Measurements from ENCODE around the gene NRXN3. TPM values are rescaled to one million over a fixed set of nuclear protein-coding genes. Genes with fewer than 3 reads are reported as not detected.

Gene NRXN3
- total RNA-seq, 1 experiment from 2014 or later, result not detected

DNA sequence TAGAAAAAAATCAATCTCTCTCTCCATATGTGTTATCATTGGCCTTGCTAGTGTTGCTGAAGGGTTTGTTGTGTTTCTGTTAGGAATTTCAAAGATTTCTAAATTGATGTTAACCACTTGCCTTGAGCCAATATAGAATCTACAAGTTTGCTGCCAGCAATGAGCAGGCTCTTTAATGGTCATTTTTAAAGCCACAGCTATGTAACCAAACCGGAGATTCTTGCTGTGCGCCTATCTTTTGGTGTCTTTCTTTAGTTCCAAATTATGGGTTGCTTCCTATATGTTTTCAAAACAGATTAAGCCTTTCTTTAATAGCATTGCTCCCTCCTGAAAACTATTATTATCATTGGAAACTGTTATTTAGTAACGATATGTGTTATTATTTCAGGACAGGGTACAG is 1495.4 kb downstream of the NRXN3 start:
- in situ Hi-C loops (cut with HindIII; ENCODE audit: low pct_unique_long_range_greater_than_20kb, low sequenced_read_pairs), result no loop called here
- ATAC-seq, result no peak
- DNase-seq (ENCODE audit: low read depth, low spot score), result no peak
- no peaks in the 10 kb centered on the region for H3K9me3 ChIP-seq (ENCODE audit: control insufficient read depth, insufficient read depth, low read depth, low read length)
- ChIA-PET CTCF (no interaction called here), POLR2A (no interaction called here)
- intact Hi-C loops (cut with micrococcal nuclease; ENCODE audit: unreplicated experiment), result no loop called here
- TF ChIP-seq TCF7L2 (IDR thresholded peaks at IDR 0.05; ENCODE audit: low read depth, low read length), result no peak
- TF ChIP-seq SIN3A (IDR thresholded peaks at IDR 0.05; ENCODE audit: borderline replicate concordance, insufficient read depth, low read depth, low read length), result no peak
- no peak for TF ChIP-seq POLR2AphosphoS5 (IDR thresholded peaks at IDR 0.05; ENCODE audit: low read depth, low read length)
- TF ChIP-seq, protein P1, sequence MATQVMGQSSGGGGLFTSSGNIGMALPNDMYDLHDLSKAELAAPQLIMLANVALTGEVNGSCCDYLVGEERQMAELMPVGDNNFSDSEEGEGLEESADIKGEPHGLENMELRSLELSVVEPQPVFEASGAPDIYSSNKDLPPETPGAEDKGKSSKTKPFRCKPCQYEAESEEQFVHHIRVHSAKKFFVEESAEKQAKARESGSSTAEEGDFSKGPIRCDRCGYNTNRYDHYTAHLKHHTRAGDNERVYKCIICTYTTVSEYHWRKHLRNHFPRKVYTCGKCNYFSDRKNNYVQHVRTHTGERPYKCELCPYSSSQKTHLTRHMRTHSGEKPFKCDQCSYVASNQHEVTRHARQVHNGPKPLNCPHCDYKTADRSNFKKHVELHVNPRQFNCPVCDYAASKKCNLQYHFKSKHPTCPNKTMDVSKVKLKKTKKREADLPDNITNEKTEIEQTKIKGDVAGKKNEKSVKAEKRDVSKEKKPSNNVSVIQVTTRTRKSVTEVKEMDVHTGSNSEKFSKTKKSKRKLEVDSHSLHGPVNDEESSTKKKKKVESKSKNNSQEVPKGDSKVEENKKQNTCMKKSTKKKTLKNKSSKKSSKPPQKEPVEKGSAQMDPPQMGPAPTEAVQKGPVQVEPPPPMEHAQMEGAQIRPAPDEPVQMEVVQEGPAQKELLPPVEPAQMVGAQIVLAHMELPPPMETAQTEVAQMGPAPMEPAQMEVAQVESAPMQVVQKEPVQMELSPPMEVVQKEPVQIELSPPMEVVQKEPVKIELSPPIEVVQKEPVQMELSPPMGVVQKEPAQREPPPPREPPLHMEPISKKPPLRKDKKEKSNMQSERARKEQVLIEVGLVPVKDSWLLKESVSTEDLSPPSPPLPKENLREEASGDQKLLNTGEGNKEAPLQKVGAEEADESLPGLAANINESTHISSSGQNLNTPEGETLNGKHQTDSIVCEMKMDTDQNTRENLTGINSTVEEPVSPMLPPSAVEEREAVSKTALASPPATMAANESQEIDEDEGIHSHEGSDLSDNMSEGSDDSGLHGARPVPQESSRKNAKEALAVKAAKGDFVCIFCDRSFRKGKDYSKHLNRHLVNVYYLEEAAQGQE (IDR thresholded peaks at IDR 0.05; ENCODE audit: insufficient read depth in 1 of 2, low read depth in 2 of 2, low read length in 1 of 2), result no peak
- TF ChIP-seq CTCF (IDR thresholded peaks at IDR 0.05), result no peak
- H3K4me3 ChIP-seq (ENCODE audit: low read depth in 2 of 2, low read length in 2 of 2), result no peak overlapping the region
- H3K4me1 ChIP-seq (ENCODE audit: control insufficient read depth, insufficient read depth, low read length), result no peaks in the 10 kb centered on the region
- H3K27me3 ChIP-seq (ENCODE audit: control insufficient read depth, insufficient read depth, low read length), result no peaks in the 10 kb centered on the region
- BruUV-seq (replicated peaks), result no TSS peak
- no peak overlapping the region for H3K27ac ChIP-seq (ENCODE audit: low read length)
- no peaks in the 10 kb centered on the region for H3K36me3 ChIP-seq (ENCODE audit: control insufficient read depth, insufficient read depth, low read length)

DNA sequence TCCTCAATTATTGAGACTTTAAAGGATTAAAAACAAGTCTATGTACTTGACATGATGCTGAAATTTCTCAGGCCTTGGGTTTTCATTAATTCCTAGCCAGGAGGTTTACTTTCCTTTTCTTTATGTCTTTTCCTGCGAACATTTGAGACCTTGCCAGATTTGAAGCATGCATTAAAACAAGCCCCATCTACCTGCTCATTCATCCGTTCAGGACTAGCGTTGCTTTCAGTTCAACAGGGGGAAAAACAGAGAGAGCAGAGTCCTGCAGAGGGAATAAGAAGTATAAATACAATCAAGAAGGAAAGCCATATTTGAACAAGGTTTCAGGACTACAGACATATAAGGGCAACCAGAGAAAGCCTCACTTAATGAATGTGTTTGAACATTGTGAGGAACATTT is 1498.8 kb downstream of the NRXN3 start:
- no TSS peak for BruUV-seq (replicated peaks)
- intact Hi-C loops (cut with micrococcal nuclease; ENCODE audit: unreplicated experiment), result no loop called here
- CTCF ChIA-PET, result no interaction called here
- POLR2A ChIA-PET, result no interaction called here
- no peaks in the 10 kb centered on the region for H3K9me3 ChIP-seq (ENCODE audit: control insufficient read depth, insufficient read depth, low read depth, low read length)
- H3K27ac ChIP-seq (ENCODE audit: low read length), result no peak overlapping the region
- H3K36me3 ChIP-seq (ENCODE audit: control insufficient read depth, insufficient read depth, low read length), result no peaks in the 10 kb centered on the region
- H3K27me3 ChIP-seq (ENCODE audit: control insufficient read depth, insufficient read depth, low read length), result no peaks in the 10 kb centered on the region
- TF ChIP-seq CTCF (IDR thresholded peaks at IDR 0.05) (no peak), TCF7L2 (IDR thresholded peaks at IDR 0.05; ENCODE audit: low read depth, low read length) (no peak), POLR2AphosphoS5 (IDR thresholded peaks at IDR 0.05; ENCODE audit: low read depth, low read length) (no peak), SIN3A (IDR thresholded peaks at IDR 0.05; ENCODE audit: borderline replicate concordance, insufficient read depth, low read depth, low read length) (no peak)
- TF ChIP-seq, protein P1 (IDR thresholded peaks at IDR 0.05; ENCODE audit: insufficient read depth in 1 of 2, low read depth in 2 of 2, low read length in 1 of 2), result no peak
- H3K4me3 ChIP-seq (ENCODE audit: low read depth in 2 of 2, low read length in 2 of 2), result no peak overlapping the region
- no peak for DNase-seq (ENCODE audit: low read depth, low spot score)
- no peak for ATAC-seq
- in situ Hi-C loops (cut with HindIII; ENCODE audit: low pct_unique_long_range_greater_than_20kb, low sequenced_read_pairs), result no loop called here
- H3K4me1 ChIP-seq (ENCODE audit: control insufficient read depth, insufficient read depth, low read length), result no peaks in the 10 kb centered on the region

Measured in Panc1 (cell line).